Ishikawa (cell line): ENCODE results near the gene SLC25A23.

Source experiments
- CEBPB ChIP-seq: IDR thresholded peaks from 2 replicates; pipeline ENCODE4 v1.6.1; 2012
- CREB1 ChIP-seq: IDR thresholded peaks from 2 replicates; pipeline ENCODE4 v1.6.1; 2012; ENCODE audit warnings: low read depth
- EGR1 ChIP-seq: IDR thresholded peaks from 2 replicates; pipeline ENCODE4 v1.6.1; 2012
- EP300 ChIP-seq: IDR thresholded peaks from 2 replicates; pipeline ENCODE4 v1.6.1; 2012; ENCODE audit warnings: borderline replicate concordance
- FOXM1 ChIP-seq: IDR thresholded peaks from 2 replicates; pipeline ENCODE4 v1.6.1; 2012; ENCODE audit warnings: low read depth, borderline replicate concordance
- NFIC ChIP-seq: IDR thresholded peaks from 2 replicates; pipeline ENCODE4 v1.6.1; 2012
- RAD21 ChIP-seq: IDR thresholded peaks from 2 replicates; pipeline ENCODE4 v1.6.1; 2012; ENCODE audit warnings: low read depth
- TAF1 ChIP-seq: IDR thresholded peaks from 2 replicates; pipeline ENCODE4 v1.6.1; 2012; ENCODE audit warnings: low read depth, mild to moderate bottlenecking
- TCF12 ChIP-seq: IDR thresholded peaks from 2 replicates; pipeline ENCODE4 v1.6.1; 2012; ENCODE audit warnings: low read depth
- TEAD4 ChIP-seq: IDR thresholded peaks from 2 replicates; pipeline ENCODE4 v1.6.1; 2012
- YY1 ChIP-seq: IDR thresholded peaks from 2 replicates; pipeline ENCODE4 v1.6.1; 2012; ENCODE audit warnings: low read depth
- ZBTB7A ChIP-seq: IDR thresholded peaks from 2 replicates; pipeline ENCODE4 v1.6.1; 2012; ENCODE audit warnings: low read depth
- TF ChIP-seq, protein P1 (sequence below): IDR thresholded peaks from 2 replicates; pipeline ENCODE4 v1.6.1; 2012
- TF ChIP-seq, protein P2 (sequence below): IDR thresholded peaks from 2 replicates; pipeline ENCODE4 v1.6.1; 2012
- TF ChIP-seq, protein P3 (sequence below): IDR thresholded peaks from 2 replicates; pipeline ENCODE4 v1.6.1; 2012; ENCODE audit warnings: low read depth, mild to moderate bottlenecking

The SLC25A23 gene

DNA sequence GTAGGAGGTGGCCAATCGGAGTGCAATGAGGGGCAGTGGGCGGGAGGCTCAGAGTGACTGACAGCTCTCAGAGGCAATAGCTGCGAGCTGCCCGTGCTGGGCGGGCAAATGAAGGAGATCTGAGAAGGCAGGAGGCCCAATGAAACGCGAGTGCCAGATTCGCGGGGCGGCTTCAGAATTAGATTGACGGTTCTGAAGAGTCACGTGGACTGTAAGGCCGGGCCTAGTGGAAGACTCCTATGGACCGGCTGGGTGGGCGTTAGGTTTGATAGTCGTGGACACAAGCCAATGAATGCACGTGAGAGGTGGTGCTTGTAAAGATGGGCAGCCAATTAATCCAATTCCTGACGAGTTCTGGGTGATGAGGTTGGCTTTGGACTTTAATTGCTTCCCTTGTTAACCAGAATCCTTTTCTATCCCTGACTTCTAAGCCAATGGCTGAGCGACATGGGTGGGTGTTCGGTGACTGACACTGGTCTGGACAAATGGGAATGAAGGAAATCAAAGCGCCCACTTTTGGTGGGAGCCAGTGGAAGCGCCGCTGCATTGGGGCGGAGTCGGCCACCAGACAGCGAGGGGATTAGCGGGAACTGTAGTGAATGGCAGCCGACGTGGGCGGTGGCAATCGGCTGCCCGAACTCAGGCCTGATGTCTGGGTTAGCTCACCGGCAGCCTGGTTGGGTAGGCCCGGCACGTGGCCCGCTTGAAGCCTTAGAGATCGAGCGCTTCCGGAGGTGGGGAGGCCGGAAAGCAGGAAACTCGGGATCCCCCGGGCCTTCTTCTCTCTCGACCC is 34.5 kb downstream of the SLC25A23 start:
- TF ChIP-seq YY1 = 0 out of 2 replicates have a peak, but pooled peaks have one; percentile 47
- TF ChIP-seq EGR1 = peak; percentile 65
- TF ChIP-seq, protein P1, sequence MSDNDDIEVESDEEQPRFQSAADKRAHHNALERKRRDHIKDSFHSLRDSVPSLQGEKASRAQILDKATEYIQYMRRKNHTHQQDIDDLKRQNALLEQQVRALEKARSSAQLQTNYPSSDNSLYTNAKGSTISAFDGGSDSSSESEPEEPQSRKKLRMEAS = peak; percentile 99
- TF ChIP-seq, protein P2, sequence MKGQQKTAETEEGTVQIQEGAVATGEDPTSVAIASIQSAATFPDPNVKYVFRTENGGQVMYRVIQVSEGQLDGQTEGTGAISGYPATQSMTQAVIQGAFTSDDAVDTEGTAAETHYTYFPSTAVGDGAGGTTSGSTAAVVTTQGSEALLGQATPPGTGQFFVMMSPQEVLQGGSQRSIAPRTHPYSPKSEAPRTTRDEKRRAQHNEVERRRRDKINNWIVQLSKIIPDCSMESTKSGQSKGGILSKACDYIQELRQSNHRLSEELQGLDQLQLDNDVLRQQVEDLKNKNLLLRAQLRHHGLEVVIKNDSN = peak; percentile 96
- TF ChIP-seq EP300 = no peak
- TF ChIP-seq NFIC = no peak
- TF ChIP-seq FOXM1 = no peak; the same call in 1 of the 2 replicates
- no peak for TF ChIP-seq TCF12
- peak; percentile 3; the same call in 1 of the 2 replicates for TF ChIP-seq CREB1

DNA sequence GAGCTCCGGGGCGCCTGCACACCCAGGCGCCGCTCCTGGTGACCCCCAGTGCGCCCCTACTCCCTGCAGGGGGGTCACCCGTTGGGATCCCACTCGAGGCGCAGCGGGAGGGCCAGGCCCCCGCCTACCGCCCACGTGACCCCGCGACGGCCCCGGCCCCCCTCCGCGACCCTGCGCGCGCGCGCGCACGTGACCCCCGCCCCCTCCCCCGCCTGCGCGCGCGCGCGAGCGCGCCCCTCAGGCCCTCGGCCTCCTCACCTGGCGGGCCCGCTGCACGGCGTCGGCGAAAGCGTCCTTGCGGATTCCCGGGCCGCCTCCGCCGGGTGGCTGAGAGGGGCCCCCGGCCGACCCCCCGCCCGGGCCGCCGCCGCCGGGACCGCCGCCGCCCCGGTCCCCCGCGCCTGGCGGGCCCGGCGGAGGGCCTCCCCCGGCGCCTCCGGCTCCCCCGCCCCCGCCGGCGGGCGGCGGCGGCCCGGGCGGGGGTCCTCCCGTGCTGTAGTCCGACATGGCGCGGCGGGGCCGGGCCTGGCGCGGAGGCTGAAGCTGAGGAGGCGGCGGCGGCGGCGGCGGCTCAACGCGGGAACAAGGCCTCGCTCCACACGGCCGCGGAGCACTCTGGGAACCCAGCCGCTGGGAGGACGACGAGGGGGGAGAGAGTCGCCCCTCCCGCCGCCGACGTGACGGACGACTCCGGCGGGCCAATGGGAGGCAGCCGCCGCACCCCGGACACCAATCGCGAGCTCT is 35.2 kb downstream of the SLC25A23 start, which contains the start of gene KHSRP:
Gene KHSRP (minus strand): TSS at position 617 of the 744 bp plus-strand sequence. CDS start 110 bp downstream, at position 507.
- TF ChIP-seq TCF12 (0 out of 2 replicates have a peak, but pooled peaks have one; percentile 50), ZBTB7A (peak; percentile 91; the same call in 1 of the 2 replicates), TAF1 (peak; percentile 78; the same call in 1 of the 2 replicates), EGR1 (no peak), CREB1 (peak; percentile 71), RAD21 (no peak), CEBPB (no peak)
- TF ChIP-seq, protein P2 = peak; percentile 90
- TF ChIP-seq, protein P1 = peak; percentile 78

DNA sequence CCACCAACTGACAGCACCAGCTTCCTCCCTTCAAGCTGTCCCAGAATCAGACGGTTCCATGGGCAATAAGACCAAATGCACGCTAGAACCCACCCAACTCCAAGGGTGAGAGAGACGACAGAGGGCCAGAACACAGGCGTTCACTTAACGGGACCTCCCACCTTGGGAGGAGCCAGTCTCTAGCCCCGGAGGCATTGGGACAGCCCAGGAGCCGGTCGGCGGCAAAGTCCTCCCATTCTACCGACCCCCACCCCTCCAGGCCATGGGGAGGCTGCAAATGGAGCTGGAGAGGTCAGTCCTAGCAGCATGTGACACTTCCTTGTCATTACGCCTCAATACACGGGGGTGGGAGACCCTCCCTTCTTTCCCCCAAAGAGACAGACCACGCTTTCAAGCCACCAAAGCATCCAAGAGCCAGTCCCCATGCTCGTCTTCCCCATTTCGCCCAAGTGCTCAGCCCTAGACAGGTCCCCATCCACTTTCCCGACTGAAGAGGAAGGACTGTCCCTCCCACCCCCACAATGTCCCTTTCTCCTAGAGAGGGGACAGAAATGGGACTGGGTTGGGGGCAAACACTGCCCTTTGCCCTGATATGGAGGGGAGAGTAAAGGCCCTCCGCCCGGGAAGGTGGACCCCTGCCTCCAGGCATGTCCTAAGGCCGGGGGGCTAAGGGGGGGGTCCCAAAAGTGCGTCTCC is 35.9 kb downstream of the SLC25A23 start:
- TF ChIP-seq EP300 = no peak
- no peak for TF ChIP-seq CEBPB
- no peak for TF ChIP-seq YY1
- TF ChIP-seq, protein P3, sequence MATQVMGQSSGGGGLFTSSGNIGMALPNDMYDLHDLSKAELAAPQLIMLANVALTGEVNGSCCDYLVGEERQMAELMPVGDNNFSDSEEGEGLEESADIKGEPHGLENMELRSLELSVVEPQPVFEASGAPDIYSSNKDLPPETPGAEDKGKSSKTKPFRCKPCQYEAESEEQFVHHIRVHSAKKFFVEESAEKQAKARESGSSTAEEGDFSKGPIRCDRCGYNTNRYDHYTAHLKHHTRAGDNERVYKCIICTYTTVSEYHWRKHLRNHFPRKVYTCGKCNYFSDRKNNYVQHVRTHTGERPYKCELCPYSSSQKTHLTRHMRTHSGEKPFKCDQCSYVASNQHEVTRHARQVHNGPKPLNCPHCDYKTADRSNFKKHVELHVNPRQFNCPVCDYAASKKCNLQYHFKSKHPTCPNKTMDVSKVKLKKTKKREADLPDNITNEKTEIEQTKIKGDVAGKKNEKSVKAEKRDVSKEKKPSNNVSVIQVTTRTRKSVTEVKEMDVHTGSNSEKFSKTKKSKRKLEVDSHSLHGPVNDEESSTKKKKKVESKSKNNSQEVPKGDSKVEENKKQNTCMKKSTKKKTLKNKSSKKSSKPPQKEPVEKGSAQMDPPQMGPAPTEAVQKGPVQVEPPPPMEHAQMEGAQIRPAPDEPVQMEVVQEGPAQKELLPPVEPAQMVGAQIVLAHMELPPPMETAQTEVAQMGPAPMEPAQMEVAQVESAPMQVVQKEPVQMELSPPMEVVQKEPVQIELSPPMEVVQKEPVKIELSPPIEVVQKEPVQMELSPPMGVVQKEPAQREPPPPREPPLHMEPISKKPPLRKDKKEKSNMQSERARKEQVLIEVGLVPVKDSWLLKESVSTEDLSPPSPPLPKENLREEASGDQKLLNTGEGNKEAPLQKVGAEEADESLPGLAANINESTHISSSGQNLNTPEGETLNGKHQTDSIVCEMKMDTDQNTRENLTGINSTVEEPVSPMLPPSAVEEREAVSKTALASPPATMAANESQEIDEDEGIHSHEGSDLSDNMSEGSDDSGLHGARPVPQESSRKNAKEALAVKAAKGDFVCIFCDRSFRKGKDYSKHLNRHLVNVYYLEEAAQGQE = no peak
- TF ChIP-seq FOXM1 = no peak
- no peak; the same call in 1 of the 2 replicates for TF ChIP-seq ZBTB7A
- TF ChIP-seq TAF1 = no peak
- TF ChIP-seq NFIC = no peak
- TF ChIP-seq TCF12 = no peak
- TF ChIP-seq TEAD4 = no peak
- no peak for TF ChIP-seq CREB1
- TF ChIP-seq EGR1 = no peak
- TF ChIP-seq, protein P2 = no peak
- TF ChIP-seq RAD21 = no peak
- TF ChIP-seq, protein P1 = no peak

DNA sequence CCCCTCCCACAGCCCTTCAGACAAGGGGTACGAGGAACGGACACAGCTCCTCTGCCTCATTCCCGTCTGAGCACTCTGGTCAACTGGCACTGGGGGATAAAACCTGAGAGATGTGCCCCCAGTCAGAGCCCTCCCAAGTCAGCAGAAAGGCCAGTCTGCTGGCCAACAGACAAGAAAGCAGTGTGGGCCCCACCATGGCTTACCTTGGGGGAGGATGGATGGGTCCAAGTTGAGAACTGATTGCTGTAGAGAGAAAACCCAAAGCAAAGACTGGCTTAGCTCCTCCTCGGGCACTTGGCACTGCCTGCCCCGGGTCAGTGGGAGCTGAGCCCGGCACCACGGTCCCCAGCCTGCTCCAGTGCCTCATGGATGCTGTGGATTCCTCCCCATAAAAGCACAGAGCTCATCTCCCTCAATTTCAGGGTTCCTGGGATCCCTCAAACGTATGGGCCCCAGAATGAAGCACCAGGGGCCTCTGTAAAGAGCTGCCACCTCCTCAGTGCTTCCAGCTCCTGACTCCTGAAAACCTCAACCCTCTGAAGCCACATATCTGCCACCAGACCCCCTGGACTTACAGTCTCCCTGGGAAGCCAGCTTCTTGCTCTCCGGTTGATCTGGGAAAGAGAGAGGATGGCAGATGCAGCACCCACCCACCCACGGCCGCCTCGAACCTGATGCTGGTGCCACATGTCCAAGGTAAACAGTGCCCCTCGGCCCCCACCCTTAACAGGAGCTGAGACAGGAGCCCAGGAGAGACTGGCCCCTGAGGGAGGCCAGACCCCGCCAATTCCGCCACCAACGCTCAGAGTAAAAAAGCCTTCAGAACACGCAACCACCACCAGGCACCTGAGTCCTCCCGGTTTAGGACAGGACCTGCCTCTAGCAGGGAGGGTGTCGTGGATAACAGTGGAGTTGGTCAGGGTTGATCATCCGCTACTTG is 38.2 kb downstream of the SLC25A23 start:
- TF ChIP-seq TEAD4 = no peak
- no peak for TF ChIP-seq CEBPB
- TF ChIP-seq ZBTB7A = no peak
- TF ChIP-seq YY1 = no peak
- TF ChIP-seq, protein P1 = no peak
- no peak for TF ChIP-seq EGR1
- TF ChIP-seq NFIC = no peak

DNA sequence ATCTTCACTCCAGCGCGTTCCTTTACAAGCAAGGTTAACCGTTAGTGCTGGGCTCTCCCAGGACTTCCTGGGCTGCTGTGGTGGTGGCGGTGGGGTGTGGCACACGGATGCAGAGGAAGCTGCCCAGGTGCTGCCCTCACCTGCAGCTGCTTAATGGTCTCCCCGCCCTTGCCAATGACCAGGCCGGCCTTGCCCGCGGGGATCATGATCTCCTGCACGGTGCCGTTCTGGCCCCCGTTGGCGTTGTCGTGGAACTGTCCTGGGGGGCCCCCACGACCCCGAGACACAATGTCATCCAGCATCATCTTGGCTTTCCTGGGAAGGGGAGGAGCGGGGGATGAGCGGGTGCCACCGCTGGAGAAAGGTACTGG is 41.0 kb downstream of the SLC25A23 start:
- TF ChIP-seq EP300 = no peak
- TF ChIP-seq, protein P2 = no peak
- TF ChIP-seq TCF12 = no peak
- no peak for TF ChIP-seq CREB1
- TF ChIP-seq NFIC = no peak
- TF ChIP-seq, protein P3 = no peak
- TF ChIP-seq EGR1 = no peak
- TF ChIP-seq, protein P1 = no peak
- TF ChIP-seq YY1 = no peak
- TF ChIP-seq RAD21 = no peak
- no peak for TF ChIP-seq ZBTB7A
- TF ChIP-seq TAF1 = no peak
- no peak for TF ChIP-seq FOXM1
- TF ChIP-seq CEBPB = no peak
